Mammary epithelial cell (primary cell): ENCODE results near the gene AADAT.

ENCODE experiments used
- EZH2 ChIP-seq: IDR thresholded peaks from 2 replicates; pipeline ENCODE4 v1.6.1; 2012; ENCODE audit warnings: low read length, inconsistent platforms, borderline replicate concordance
- TF ChIP-seq, protein P1 (sequence below), 2 donors: IDR thresholded peaks in 1 of 2; conservative IDR thresholded peaks in 1 of 2; 2 replicates each; pipeline ENCODE4 v1.5.1; 2011 to 2012; ENCODE audit warnings: inconsistent platforms in 2 of 2, low read length in 2 of 2, mild to moderate bottlenecking in 2 of 2, control low read depth in 1 of 2, low read depth in 1 of 2; ENCODE audit not compliant: insufficient read depth in 1 of 2; ENCODE audit errors: extremely low read depth in 1 of 2

DNA sequence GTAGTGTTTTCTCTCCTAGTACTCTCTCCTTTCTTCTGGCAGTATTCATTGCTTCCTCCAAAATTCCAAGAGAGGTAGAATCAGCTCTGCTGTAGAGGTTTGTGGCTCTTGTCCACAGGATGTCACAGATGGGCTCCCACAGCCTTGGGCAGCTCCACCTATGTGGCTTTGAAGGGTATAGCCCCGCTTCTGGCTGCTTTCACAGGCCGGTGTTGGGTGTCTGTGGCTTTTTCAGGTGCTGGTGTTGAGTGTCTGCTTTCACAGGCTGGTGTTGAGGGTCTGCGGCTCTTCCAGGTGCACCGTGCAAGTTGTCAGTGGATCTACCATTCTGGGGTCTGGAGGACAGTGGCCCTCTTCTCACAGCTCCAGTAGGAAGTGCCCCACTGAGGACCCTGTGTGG, 7.9 kb upstream of the AADAT start:
- TF ChIP-seq, protein P1, sequence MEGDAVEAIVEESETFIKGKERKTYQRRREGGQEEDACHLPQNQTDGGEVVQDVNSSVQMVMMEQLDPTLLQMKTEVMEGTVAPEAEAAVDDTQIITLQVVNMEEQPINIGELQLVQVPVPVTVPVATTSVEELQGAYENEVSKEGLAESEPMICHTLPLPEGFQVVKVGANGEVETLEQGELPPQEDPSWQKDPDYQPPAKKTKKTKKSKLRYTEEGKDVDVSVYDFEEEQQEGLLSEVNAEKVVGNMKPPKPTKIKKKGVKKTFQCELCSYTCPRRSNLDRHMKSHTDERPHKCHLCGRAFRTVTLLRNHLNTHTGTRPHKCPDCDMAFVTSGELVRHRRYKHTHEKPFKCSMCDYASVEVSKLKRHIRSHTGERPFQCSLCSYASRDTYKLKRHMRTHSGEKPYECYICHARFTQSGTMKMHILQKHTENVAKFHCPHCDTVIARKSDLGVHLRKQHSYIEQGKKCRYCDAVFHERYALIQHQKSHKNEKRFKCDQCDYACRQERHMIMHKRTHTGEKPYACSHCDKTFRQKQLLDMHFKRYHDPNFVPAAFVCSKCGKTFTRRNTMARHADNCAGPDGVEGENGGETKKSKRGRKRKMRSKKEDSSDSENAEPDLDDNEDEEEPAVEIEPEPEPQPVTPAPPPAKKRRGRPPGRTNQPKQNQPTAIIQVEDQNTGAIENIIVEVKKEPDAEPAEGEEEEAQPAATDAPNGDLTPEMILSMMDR (conservative IDR thresholded peaks at IDR 0.05 in 1 of 2, IDR thresholded peaks at IDR 0.05 in 1 of 2; ENCODE audit: extremely low read depth in 1 of 2, insufficient read depth in 1 of 2, low read depth in 1 of 2, low read length in 2 of 2) = no peak
- no peak for TF ChIP-seq EZH2
